Measurements from ENCODE around the gene PIEZO2.

PIEZO2 gene

GRCh38 chr18:10839421-10839820, 309.9 kb downstream of the PIEZO2 start:
- FAIRE-seq: no peak
- DNase-seq (ENCODE audit: insufficient read length, low spot score): no peak
- TF ChIP-seq, protein P1, sequence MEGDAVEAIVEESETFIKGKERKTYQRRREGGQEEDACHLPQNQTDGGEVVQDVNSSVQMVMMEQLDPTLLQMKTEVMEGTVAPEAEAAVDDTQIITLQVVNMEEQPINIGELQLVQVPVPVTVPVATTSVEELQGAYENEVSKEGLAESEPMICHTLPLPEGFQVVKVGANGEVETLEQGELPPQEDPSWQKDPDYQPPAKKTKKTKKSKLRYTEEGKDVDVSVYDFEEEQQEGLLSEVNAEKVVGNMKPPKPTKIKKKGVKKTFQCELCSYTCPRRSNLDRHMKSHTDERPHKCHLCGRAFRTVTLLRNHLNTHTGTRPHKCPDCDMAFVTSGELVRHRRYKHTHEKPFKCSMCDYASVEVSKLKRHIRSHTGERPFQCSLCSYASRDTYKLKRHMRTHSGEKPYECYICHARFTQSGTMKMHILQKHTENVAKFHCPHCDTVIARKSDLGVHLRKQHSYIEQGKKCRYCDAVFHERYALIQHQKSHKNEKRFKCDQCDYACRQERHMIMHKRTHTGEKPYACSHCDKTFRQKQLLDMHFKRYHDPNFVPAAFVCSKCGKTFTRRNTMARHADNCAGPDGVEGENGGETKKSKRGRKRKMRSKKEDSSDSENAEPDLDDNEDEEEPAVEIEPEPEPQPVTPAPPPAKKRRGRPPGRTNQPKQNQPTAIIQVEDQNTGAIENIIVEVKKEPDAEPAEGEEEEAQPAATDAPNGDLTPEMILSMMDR (IDR thresholded peaks at IDR 0.05; ENCODE audit: insufficient read depth, missing control alignments): no peak

- TF ChIP-seq, protein P1 (IDR thresholded peaks at IDR 0.05; ENCODE audit: insufficient read depth, missing control alignments): no peak
- FAIRE-seq: no peak
- no peak for DNase-seq (ENCODE audit: insufficient read length, low spot score)
Observed at GRCh38 chr18:10838553-10838952, 310.8 kb downstream of the PIEZO2 start.

GRCh38 chr18:10834128-10834815, 315.1 kb downstream of the PIEZO2 start:
- TF ChIP-seq, protein P1 (IDR thresholded peaks at IDR 0.05; ENCODE audit: insufficient read depth, missing control alignments): no peak
- FAIRE-seq: no peak
- no peak for DNase-seq (ENCODE audit: insufficient read length, low spot score)

- DNase-seq (ENCODE audit: insufficient read length, low spot score) (no peak), FAIRE-seq (no peak)
- TF ChIP-seq, protein P1 (IDR thresholded peaks at IDR 0.05; ENCODE audit: insufficient read depth, missing control alignments): no peak
Observed at GRCh38 chr18:10833656-10834055, 315.7 kb downstream of the PIEZO2 start.

DNA sequence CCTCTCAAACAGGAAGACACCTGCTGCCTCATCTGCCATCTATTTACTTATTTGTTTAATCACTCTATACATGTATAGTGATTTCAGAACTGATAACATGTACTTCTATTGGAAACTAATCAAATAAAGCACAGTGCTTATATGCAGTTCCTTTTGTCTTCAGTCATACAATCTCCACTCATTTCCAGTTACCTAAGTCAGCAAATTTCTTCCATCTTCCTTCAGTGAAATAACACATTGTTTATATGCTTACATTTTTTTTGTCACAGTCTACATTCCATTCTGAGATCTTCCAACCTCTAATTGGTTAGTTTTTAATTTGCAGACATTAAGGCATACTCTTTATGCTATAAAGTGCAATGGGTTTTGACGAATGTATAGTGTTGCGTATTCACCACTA, 323.0 kb downstream of the PIEZO2 start:
- TF ChIP-seq, protein P1 (IDR thresholded peaks at IDR 0.05; ENCODE audit: insufficient read depth, missing control alignments): no peak
- FAIRE-seq (no peak), DNase-seq (ENCODE audit: insufficient read length, low spot score) (no peak)

DNA sequence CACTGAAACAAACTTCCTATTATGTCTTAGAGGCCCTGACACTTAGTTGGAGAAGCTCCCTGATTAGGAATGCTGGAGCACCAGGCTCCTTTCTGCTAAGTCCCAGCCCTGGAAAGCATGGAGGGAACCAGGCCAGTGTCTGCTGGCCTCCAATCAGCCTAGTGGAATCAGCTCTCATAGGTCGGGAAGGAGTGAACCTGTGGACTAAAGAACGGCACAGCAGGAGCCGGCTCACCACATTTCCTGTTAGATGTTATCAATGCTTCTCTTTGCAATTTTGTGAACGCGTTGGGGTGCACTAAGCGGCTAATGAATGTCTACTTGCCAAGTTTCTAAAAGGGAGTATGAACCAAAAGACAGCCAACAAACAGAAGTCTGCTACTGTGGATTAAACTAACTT, 326.9 kb downstream of the PIEZO2 start:
- DNase-seq (ENCODE audit: insufficient read length, low spot score): no peak

DNA sequence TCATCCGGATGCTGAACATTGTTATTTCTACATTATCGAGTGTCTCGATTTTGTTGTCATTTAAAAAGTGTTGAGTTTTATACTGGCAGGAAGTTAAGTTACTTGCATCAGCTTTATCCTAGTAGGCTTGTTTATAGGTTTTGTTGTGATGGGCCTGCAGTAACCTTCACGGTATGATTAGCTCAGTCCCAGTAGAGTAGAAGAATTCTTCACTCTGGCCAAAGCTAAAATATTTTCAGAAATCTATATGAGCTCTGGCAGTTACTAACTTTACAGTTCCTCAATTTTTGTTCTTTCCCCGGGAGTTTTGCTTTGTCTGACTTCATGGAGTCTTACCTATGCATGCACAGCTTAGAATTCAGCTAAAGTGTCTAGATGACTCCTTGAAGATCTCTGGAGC, 328.7 kb downstream of the PIEZO2 start:
- DNase-seq (ENCODE audit: insufficient read length, low spot score): no peak
- FAIRE-seq: no peak
- TF ChIP-seq, protein P1 (IDR thresholded peaks at IDR 0.05; ENCODE audit: insufficient read depth, missing control alignments): no peak

More for the DNA sequence above, 326.9 kb downstream of the PIEZO2 start:
- TF ChIP-seq, protein P1 (IDR thresholded peaks at IDR 0.05; ENCODE audit: insufficient read depth, missing control alignments): no peak
- no peak for FAIRE-seq

All from D721Med (cell line).